GM12801 (cell line): ENCODE measurements around the gene KLHL20.

Experiments used
- TF ChIP-seq, protein P1 (sequence below): IDR thresholded peaks from one replicate; pipeline ENCODE4 v1.5.1; 2011; ENCODE audit warnings: control low read depth; ENCODE audit not compliant: insufficient read length; ENCODE audit errors: extremely low read depth

The KLHL20 gene

DNA sequence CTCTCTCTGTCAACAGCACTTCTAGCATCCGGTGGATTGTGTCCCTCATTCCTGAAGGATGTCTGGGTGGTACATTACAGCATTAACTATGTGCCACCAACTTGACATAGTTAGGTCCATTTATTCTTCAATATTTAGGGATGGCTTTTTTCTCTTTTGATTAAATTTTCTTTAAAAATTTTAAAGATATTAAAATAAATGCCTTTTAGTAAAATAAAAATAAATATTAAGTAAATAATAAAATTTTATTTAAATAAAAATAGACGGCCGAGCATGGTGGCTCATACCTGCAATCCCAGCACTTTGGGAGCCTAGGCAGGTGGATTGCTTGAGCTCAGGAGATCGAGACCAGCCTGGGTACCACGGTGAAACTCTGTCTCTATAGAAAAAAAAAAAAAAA, 9.7 kb upstream of the KLHL20 start:
- TF ChIP-seq, protein P1, sequence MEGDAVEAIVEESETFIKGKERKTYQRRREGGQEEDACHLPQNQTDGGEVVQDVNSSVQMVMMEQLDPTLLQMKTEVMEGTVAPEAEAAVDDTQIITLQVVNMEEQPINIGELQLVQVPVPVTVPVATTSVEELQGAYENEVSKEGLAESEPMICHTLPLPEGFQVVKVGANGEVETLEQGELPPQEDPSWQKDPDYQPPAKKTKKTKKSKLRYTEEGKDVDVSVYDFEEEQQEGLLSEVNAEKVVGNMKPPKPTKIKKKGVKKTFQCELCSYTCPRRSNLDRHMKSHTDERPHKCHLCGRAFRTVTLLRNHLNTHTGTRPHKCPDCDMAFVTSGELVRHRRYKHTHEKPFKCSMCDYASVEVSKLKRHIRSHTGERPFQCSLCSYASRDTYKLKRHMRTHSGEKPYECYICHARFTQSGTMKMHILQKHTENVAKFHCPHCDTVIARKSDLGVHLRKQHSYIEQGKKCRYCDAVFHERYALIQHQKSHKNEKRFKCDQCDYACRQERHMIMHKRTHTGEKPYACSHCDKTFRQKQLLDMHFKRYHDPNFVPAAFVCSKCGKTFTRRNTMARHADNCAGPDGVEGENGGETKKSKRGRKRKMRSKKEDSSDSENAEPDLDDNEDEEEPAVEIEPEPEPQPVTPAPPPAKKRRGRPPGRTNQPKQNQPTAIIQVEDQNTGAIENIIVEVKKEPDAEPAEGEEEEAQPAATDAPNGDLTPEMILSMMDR: no peak

DNA sequence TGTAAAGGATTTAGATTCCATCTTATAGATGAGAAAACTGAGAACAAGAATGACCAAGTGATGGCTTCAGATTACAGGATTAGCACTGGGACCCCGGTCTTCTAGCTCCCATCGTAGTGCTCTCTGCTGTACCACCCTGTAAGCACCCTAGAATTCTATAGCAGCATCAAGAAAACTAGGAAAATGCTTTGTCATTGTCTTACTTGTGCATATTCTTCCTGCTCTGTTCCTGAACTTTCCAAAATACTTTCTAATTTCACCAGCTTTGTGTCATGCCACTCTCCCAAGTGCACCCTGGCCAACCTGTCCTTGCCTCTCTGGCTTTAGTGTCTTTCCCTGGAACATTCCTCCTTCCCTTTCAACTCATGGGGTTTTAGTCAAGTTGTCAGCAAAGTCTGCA, 6.0 kb upstream of the KLHL20 start:
- TF ChIP-seq, protein P1: no peak

DNA sequence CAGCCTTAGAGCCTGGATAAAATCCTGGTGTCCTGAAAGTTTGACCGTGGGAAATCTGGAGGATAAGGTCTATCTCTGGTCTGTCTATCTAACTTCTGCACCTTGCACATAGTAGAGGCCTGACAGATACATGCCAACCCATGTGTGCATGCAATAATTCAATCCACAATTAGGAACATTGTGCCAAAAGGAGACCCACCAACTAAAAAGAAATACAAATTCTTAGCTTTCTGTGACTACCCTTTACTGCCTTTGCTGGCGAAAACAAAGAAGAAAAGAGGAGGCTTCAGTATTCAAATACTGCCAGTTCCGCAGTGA, 381 bp upstream of the KLHL20 start:
- TF ChIP-seq, protein P1: no peak

DNA sequence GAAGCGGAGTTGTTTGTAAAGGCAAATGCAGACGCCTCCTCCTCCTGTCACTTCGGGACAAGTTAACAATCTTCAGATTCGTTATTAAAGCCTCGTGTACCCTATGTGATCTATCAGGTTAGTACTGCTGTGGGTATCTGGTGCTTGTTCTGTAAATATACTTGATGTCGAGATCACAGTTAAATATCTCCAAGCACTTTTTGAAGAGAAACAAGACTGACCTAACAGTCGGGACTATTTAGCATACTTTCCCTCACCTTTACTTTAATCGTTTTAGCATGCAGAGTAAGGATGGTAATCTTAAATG, 710 bp downstream of the KLHL20 start:
- TF ChIP-seq, protein P1: no peak

DNA sequence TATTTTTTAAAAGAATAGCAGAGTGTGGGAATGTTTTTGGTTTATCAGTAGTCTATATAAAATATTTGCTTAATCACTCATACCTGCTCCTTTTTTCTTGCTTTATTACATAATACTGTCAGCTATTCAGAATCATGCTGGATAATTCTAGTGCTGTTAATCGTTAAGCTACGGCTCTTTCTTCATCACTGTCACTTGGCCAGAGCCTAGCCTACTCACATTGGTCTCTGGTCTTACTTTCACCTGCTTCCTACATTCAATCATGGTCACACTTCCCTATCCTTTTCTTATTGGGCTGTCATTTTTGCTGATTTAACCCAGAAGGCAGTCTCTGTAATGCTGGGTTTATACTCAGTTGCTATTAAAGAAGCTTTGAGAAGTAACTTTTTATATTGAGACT, 2.5 kb downstream of the KLHL20 start:
- TF ChIP-seq, protein P1: no peak

DNA sequence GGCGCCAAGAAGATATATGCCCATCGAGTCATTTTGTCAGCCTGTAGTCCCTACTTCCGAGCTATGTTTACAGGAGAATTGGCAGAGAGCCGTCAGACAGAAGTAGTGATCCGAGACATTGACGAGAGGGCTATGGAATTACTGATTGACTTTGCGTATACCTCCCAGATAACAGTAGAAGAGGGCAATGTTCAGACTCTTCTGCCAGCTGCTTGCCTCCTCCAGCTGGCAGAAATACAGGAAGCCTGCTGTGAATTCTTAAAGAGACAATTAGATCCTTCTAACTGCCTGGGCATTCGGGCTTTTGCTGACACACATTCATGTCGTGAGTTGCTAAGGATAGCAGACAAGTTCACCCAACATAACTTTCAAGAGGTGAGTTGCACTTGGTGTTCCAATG, 19.1 kb downstream of the KLHL20 start:
- TF ChIP-seq, protein P1: no peak

DNA sequence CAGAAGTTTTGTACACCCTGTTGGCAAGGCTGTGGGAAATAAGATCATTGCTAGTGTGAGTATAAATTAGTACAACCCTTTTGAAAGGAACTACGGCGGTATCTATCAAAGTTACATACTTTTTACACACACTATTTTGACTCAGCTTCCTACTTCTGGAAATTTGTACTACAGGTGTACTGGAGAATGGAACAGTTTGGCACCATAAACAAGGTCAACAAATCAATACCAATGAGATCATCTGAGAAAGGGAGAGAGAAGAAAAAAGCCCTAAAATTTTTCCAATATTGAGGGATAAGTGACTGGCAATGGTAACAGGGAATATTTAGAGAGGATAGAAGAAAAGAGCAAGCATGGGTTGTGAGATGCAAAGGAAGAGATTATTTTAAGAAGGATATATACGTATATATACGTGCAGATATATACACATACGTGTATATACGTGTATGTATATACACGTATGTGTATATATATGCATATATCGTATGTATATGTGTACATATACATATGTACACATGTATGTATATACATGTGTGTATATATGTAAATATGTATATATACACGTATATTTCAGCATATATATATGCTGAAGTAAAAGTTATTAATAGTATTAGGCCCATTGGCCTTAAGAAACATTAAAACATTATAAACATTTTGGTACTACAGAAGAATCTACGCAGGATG, 27.6 kb downstream of the KLHL20 start:
- TF ChIP-seq, protein P1: no peak

DNA sequence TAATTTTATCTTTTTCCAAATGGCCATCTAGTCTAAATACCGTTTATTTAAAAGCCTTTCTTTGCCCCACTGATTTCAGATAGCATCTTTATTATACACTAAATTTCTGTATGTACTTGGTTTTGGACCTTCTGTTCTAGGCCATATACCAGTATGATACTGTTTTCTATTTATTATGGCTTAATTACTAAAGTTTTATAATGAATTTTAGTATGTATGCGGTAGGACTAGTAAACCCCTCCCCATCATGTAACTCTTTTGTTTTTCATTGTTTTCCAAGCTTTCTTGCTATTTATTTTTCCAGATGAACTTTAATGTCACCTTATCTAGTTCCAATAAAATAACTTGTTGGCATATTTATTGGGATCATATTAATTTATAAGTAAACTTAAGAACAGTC, 29.9 kb downstream of the KLHL20 start:
- TF ChIP-seq, protein P1: no peak
